Adipose tissue (tissue), 3 donors: ENCODE measurements around the gene FAM187B. TPM values are rescaled to one million over a fixed set of nuclear protein-coding genes. Genes with fewer than 3 reads are reported as not detected.

ENCODE experiments used
- H3K27ac ChIP-seq: one replicate; pipeline ENCODE4 v1.5.1; 2013; ENCODE audit warnings: low read depth, low read length
- WGBS, 3 donors: extraction: QIAGEN DNeasy Blood & Tissue Kit; methylation state at CpG; one replicate each; pipeline ENCODE4 v1.1.7; 2013; 5-methylcytosine and 5-hydroxymethylcytosine counted together
- polyA plus RNA-seq, 3 donors: library from polyadenylated mRNA; stranded (reverse); fragments of 200-250 nt; gene quantifications; one replicate each; pipeline ENCODE4 v1.2.3, GENCODE V29; 2013
- donor health status: healthy with polysubstance abuse.
- donor health status: Bipolar disorder and iron deficiency.
- donor health status: healthy.

Gene FAM187B
- polyA plus RNA-seq, 3 donors, result not detected

DNA sequence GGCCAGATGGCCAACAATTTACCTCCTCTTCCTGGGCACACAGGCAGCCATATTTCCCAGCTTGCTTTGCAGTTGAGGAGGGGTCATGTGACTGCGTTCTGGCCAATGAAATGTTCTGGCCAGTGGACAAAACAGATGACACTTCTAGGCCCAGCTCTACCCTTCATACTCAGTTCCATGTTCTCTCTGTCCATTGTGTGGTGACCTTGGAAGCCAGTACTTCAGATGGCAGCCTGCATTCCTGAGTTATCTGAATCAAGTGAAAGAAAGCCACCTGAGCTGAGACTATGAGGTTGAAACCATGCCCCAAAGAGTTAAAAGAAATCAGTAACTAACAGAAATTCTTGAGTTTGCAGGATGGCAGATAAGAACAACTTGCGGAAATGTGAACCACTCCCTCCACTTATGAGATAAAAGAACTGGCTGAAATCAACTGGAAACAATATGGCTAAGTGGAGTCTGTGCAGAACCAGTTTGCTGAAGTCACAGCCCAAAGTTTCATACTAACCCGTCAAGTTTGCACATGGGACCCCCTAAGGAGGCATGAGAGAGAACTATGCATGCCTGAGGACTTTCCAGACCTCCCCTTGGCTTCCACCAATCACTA is 8.1 kb downstream of the FAM187B start:
- 38 to 51% (median 50%) methylated on average over 3 of the region's 3 CpGs for whole genome bisulfite sequencing, 3 donors
- H3K27ac ChIP-seq, result no peak overlapping the region

DNA sequence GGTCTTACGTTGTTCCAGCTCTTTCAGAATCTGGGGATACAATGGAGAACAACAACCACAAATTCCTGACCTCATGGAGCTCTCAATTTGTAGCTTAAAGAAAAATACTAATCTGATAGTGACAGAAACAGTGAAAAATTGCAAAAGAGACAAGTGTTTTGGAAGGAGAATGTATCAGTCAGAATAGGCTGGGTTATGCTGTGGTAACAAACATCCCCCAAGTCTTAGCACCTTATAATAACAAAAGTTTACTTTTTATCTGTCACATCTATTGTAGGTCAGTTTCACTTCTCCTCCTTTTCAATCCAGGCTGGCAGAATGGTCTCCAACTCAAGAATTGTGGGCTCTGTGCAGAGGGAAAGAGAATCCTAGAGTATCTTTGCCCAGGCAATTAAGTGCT is 9.5 kb downstream of the FAM187B start:
- no peak overlapping the region for H3K27ac ChIP-seq
- 94 to 100% (median 96%) methylated on average over 1 of the region's 1 CpG for WGBS, 3 donors

DNA sequence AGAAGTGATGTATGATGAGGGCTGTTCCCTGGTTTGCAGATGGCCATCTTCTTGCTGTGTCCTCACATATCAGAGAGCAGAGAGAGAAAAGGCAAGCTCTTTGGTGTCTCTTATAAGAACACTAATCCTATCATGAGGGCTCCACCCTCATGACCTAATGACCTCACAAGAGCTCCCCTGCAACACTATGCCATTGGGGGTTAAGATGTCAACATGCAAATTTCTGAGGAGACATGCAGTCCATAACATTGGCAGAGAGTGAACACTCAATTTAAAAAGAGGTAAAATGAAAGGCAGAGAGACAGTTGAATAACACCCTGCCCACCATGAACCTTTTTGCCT is 10.9 kb downstream of the FAM187B start:
- no peak overlapping the region for H3K27ac ChIP-seq

DNA sequence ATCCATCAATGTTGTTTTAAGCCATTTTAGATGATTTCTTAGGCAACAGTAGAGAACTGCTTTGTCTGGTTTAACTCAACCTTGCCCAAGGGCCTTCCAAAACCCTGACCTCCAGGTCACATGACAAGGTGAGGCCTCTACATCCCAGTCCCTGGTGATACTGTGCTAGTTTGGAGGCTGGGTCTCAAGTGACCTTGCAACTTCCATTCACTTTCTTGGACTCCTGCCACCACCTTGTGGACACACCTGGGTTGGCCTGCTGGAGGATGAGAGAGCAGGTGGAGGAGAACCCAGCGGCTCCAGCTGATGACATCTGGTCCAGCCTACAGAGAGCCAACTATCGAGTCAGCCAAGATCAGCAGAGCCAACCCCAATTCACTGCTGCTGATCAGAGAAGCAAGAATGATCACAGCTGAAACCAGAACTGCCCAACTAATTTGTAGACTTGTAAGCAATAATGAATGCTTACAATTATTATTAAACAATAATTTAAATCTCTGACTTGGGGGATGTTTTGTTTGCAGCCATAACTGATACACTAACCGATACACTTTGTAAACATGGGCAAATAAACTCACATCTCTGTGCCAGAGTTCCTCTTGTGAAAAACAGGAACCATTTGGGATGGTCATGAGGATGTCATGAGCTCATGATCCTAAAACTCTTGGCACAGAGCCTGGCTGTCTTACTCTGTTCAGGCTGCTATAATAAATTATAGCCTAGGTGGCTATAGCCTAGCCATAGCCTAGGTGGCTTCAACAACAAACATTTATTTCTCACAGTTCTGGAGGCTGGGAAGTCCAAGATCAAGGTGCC is 11.5 kb downstream of the FAM187B start:
- 55 to 73% (median 64%) methylated on average over 3 of the region's 3 CpGs for WGBS, 3 donors
- H3K27ac ChIP-seq, result no peak overlapping the region

DNA sequence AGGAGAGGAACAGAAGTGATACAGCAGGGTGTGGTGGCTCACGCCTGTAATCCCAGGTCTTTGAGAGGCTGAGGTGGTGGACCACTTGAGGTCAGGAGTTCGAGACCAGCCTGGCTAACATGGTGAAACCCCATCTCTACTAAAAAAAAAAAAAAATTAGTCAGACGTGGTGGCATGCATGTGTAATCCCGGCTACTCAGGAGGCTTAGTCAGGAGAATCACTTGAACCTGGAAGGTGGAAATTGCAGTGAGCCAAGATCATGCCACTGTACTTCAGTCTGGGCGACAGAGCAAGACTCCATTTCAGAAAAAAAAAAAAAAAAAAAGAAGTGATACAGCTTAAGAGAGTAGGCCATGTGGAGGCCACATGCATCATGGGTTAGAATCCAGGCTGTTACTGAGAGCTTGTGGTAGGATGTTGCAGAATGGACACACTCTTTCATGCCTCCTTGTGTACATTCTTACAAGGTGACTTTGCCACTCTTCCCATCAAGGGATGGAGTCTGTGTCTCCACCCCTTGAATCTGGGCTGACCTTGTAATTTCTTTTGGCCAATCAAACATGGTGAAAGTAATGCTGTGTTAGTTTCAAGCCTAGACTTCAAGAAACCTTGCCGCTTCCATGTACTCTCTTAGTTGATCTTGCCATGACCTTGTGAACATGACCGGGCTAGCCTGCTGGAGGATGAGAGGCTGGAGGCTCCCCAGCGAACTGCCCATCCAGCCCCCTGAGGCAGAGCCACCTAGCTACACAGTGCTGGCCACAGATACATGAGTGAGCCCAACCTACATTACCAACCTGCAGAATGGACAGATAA is 12.3 kb downstream of the FAM187B start:
- no peak overlapping the region for H3K27ac ChIP-seq
- WGBS, 3 donors, result 82 to 90% (median 83%) methylated on average over 8 of the region's 8 CpGs

DNA sequence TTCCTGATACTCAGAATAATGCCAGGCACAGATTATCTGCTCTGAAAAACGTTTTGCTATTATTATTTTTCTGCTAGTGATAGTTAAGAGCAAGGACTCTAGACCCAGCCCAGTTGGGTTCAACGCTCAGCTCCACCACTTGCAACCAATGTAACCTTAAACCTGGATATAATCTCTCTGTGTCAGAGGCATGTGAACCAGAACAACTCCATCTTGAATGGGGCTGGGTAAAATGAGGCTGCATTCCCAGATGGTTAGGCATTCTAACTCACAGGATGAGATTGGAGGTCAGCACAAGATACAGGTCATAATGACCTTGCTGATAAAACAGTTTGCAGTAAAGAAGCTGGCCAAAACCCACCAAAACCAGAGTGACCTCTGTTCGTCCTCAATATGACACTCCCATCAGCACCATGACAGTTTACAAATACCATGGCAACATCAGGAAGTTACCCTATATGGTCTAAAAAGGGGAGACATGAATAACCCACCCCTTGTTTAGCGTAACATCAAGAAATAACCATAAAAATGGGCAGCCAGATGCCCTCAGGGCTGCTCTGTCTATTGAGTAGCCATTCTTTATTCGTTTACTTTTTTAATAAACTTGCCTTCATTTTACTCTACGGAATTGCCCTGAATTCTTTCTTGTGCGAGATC is 13.6 kb downstream of the FAM187B start:
- H3K27ac ChIP-seq, result no peak overlapping the region

DNA sequence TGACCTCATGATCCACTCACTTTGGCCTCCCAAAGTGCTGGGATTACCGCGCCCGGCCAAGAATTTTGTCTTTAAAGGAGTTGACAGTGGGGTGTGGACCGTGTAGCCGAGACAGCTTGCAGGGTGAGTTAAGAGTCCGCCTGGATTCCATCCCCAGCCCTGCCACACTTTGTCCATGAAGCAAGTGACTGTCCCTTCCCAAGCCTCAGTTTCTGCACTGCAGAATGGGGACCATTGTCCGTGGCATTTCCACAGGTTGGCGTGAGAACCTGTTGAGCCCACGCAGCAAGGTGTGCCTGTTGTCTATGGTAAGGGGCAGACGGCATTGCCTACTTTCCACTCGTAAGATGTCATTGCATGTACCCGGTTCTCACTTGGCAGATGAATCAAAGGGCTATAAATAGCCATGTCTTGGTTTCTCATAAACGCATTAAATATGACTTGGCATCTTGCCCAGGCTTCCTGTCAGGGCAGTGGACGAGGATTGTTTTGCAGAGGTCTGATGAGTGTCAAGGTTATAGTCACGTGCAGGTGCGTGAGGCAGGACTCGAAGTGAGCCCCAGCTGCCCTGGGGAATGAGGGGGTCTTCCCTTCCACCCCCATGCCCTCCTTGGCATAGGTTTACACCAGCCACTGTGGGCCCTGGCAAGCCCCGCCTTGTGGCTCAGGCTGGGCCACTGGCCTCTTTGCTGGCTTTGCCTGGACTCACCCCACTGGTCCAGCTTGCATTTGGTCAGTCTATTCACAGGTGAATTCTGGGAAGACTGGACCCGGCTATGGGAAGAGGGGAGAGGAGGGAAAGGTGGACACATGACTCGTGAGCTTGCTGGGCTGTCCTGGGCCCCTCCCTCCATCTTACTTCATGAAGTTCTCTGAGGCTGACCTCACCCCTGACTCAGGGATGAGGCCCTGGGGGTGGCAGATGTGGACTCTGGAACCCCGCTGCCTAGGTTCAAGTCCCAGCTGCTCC is 14.6 kb downstream of the FAM187B start:
- H3K27ac ChIP-seq, result no peak overlapping the region

More for the DNA sequence above, 13.6 kb downstream of the FAM187B start:
- 75 to 78% (median 75%) methylated on average over 7 of the region's 7 CpGs for WGBS, 3 donors

DNA sequence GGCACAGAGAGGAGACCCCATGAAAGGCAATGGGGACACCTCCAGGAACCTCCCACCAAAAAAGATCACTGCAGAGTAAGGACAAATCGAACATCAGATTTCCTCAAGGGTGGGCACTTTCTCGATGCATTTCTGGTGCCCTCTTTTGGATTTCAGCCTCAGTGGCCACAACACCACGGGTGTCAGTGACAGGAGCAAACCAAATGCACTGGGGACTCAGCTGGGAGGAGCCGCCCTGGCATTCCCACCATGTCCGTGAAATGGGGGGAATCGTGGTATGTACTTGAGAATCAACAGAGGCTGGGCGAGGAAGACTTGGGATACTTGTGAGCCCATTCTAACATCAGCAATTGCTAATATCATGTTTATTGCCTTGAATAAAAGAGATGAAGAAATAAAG is 16.3 kb downstream of the FAM187B start:
- 53 to 73% (median 59%) methylated on average over 7 of the region's 7 CpGs for WGBS, 3 donors
- no peak overlapping the region for H3K27ac ChIP-seq

More for the DNA sequence above, 14.6 kb downstream of the FAM187B start:
- WGBS, 3 donors, result 18 to 29% (median 18%) methylated on average over 21 of the region's 21 CpGs

DNA sequence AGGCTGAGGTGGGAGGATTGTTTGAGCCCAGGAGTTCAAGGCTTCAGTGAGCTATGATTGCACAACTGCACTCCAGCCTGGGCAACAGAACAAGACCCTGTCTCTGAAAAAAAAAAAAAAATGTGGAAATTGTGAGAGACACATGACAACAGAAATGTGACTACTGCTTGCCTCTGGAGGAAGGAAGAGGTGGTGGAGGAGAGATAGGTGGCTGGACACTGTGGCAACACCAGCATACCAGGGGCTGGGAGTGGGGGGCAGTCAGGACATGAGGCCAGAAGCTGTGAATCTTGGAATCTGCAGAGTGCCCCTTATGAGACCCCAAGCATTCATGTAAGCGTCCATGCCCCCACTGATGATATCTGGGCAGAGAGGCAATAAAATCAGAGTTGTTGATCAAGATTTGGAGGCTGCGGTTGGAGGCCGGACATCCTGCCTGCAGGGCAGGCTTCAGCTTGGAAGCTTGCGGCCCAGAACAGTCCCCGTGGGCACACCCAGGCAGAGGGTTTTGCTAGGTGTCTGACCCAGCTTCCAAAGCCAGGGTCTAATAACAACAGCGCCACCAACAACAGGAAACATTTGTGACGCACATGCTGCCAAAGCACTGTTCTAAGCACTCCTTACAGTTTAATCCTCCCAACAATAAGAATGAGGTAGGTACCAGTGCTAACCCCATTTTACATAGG is 16.9 kb downstream of the FAM187B start:
- H3K27ac ChIP-seq, result no peak overlapping the region
- WGBS, 3 donors, result 43 to 81% (median 47%) methylated on average over 7 of the region's 7 CpGs

DNA sequence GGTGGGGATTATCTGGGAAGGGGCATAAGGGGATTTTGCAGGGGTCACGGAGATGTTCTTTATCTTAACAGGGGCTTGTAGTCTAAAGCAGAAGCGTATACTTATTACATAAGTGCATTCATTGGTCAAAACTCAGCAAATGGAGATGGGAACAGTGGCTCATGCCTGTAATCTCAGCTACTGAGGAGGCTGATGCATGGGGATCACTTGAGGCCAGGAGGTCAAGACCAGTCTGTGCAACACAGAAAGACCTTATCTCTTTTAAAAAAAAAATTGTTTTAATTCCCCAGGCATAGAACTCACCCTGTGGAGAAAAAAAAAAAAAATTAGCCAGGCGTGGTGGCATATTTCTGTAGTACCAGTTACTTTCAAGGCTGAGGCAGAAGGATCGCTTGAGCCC is 18.9 kb downstream of the FAM187B start:
- H3K27ac ChIP-seq, result no peak overlapping the region
- 80 to 89% (median 83%) methylated on average over 4 of the region's 4 CpGs for WGBS, 3 donors

DNA sequence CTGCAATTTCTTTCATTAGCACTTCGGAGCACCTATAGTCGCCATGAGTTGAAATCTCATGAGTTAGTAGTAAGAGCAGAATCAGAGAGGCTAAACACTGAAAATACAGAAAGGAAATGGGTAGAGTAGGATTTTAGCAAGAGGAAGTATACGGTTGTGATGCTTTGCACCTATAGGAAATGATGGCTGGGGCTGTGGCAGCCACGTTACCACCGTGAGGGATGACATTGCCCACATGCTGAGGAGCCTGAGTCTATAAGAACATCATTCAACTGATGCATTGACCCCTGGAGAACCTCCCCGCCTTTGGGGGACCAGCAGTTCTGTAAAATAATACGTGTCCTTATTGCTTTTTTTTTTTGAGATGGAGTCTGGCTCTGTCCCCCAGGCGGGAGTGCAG is 20.4 kb downstream of the FAM187B start:
- H3K27ac ChIP-seq, result no peak overlapping the region
- 82 to 93% (median 87%) methylated on average over 8 of the region's 8 CpGs for WGBS, 3 donors

DNA sequence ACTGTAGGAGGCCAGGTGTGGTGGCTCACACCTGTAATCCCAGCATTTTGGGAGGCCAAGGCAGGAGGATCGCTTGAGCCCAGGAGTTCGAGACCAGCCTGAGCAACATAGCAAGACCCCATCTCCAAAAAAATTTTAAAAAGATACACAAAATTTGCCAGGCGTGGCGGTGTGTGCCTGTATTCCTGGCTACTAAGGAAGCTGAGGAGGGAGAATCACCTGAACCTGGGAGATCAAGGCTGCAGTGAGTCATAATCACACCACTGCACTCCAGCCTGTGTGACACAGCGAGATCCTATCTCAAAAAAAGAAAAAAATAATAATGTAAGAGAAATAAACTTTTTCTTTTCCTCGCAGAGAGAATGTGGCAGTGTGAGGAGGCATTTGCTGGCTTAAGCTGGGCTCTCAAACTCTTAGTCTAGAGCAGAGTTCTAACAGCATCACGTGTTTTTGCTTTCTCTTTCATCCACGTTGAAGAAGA is 21.1 kb downstream of the FAM187B start:
- 83 to 93% (median 84%) methylated on average over 8 of the region's 8 CpGs for WGBS, 3 donors
- no peak overlapping the region for H3K27ac ChIP-seq

DNA sequence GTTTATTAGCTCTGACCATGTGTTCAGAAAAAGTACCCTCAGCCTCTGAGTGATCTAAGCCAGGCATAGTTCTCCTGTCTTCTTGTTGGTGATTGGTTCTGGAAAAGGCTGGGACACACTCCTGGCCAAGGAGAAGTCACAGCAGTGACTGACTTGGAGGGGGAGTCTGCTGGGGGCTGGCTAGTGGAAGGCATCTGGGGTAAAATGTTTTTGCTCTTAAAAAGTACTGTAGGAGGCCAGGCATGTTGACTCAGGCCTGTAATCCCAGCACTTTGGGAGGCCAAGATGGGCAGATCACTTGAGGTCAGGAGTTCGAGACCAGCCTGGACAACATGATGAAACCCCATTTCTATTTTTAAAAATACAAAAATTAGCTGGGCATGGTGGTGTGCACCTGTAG is 21.7 kb downstream of the FAM187B start:
- WGBS, 3 donors, result 92 to 94% (median 93%) methylated on average over 1 of the region's 1 CpG
- no peak overlapping the region for H3K27ac ChIP-seq

DNA sequence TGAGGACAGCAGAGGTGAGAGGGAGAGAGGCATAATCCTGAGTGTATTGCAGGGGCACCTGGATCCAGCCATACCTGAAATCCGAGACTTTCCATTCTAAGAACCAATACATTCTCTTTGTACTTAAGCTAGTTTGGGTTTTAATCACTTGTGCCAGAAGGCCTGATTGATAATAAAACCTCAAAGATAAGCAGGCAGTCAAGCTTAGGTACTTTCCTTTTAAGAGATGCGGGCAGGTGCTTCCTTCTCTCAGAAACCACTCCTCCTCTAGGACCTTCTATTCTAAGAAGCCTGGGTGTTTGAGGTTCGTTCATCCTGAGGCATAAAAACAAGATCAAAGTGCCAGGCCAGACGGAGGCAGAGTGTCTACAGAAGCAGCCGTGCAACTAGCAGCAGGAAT is 22.2 kb downstream of the FAM187B start:
- no peak overlapping the region for H3K27ac ChIP-seq

DNA sequence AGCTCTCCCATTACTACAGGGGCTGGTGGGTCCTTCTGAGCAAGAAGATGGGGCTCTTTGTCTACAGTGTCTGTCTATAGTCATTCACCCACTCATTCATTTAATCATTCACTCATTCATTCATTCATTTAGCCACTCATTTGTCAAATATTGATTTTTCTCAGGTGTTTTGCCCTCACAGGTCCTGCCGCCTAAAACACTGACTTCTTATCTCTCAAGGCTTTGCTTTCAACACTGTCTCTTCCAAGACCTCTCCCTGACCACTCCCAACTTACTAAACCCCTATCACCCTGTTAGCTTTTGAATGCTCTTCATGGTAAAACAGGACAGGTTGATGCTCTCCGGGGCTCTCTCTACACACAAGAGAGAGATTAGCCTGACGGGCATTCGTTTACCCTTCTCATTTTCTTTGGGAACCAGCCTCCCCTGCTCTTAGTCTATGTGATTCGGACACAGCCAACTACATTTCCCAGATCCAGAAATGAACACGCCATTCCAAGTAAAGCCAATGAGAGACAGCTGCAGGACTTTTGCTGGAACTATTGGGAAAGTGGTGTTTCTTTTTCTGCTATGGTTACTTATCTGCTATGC is 22.7 kb downstream of the FAM187B start:
- no peak overlapping the region for H3K27ac ChIP-seq

More for the DNA sequence above, 22.2 kb downstream of the FAM187B start:
- WGBS, 3 donors, result 43 to 66% (median 54%) methylated on average over 5 of the region's 5 CpGs

DNA sequence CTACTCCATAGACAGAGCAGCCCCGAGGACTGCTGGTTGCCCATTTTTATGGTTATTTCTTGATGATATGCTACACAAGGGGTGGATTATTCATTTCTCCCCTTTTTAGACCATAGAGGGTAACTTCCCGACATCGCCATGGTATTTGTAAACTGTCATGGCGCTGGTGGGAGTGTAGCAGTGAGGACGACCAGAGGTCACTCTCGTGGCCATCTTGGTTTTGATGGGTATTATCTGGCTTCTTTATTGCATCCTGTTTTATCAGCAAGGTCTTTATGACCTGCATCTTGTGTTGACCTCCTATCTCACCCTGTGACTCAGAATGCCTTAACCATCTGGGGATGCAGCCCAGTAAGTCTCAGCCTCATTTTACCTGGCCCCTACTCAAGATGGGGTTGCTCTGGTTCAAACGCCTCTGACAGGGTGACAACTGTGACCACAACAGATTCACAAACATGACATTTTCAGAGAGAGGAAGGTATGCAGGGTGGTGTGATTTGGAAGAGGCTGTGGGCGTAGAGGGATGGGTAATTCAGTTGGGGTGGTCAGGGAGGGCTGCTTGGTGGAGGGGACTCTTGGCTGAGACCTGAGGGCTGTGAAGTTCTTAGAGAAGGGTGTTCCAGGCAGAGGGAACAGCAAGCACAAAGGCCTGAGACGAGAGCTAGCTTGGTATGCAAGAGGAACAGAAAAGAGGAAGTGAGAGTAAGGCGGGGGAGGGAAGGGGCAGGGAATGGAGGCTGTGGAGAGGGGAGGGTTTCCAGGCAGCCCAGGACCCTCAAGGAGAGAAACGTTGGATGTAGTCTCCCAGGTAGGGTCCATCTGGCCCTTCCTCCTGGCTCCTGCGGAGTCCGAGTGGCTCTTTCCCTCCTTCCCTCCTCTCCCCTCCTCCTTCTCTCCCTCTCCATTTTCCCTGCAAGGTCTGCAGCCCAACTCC is 23.5 kb downstream of the FAM187B start:
- no peak overlapping the region for H3K27ac ChIP-seq
- WGBS, 3 donors, result 63 to 71% (median 65%) methylated on average over 13 of the region's 13 CpGs

More for the DNA sequence above, 22.7 kb downstream of the FAM187B start:
- WGBS, 3 donors, result 32 to 81% (median 77%) methylated on average over 6 of the region's 6 CpGs
